SK-N-MC (cell line): ENCODE data around the gene TMEM221.

ENCODE experiments used
- EZH2 ChIP-seq: fragments of 200-600 bp; sonication (generic); IDR thresholded peaks from one replicate; pipeline ENCODE4 v1.6.1; 2017; ENCODE audit warnings: antibody characterized with exemption
- FOXP2 ChIP-seq: optimal IDR thresholded peaks from 2 replicates; pipeline ENCODE3; 2011; ENCODE audit warnings: mild to moderate bottlenecking, moderate library complexity; ENCODE audit not compliant: insufficient read depth; ENCODE audit errors: extremely low read length, control extremely low read depth
- POLR2AphosphoS5 ChIP-seq: IDR thresholded peaks from 2 replicates; pipeline ENCODE4 v1.6.1; 2012; ENCODE audit warnings: mild to moderate bottlenecking, low read depth, low read length, borderline replicate concordance

DNA sequence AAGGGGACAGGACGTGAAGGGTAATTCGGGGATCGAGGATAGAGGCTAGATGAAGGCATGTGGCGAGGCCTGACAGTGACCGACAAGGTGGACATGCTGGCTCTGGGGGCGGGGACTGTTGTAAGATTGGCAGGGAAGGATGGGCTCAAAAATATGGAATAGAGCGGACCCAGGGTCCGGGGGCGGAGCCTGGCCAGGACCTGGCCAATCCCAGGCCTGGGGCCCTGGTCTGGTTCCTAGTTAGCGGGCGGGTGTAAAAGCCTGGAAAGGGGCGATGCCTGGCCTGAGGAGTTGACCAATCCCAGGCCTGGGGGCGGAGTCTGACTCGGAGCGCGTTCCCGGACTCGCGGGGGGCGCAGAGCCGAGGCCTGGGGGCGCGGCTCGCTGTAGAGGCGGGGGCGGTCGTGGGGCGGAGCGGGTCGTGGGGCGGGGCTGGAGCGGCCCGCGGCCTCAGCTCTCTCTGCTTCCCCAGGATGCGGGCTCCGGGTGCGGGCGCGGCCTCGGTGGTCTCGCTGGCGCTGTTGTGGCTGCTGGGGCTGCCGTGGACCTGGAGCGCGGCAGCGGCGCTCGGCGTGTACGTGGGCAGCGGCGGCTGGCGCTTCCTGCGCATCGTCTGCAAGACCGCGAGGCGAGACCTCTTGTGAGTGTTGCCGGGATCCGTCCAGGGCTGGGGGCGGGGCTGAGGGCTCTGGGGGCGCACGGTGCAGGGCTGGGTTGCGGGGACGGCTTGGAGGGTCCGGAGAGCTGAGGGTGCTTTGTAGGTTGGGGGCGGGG lies 21.8 kb upstream of the TMEM221 start, which contains the start of gene SLC27A1:
- no peak for TF ChIP-seq EZH2
- TF ChIP-seq POLR2AphosphoS5: no peak
- TF ChIP-seq FOXP2: no peak
